Activated CD4-positive, alpha-beta T cell treated with anti-CD3 and anti-CD28 coated beads, Interleukin-2, Interleukin-4, amounts not matched to agents 100 ng/mL and 50 ng/mL, durations not matched to agents 16 hours and 8 hours (primary cell): ENCODE measurements around the gene ILRUN.
A peak's percentile ranks its signal among the peaks of the same experiment; 100 is the strongest.
"Not testable (repeated sequence)": the region's sequence is repeated elsewhere in the genome, so short reads cannot be mapped to it uniquely, and the experiment has no call there.

ENCODE experiments used
- DNase-seq: peaks from one replicate; pipeline ENCODE4 v3.0.0-alpha.2; 2020; ENCODE audit warnings: low spot score

The ILRUN gene

GRCh38 chr6:34697544-34697836 lies 923 bp upstream of the ILRUN start:
- DNase-seq: no peak

- DNase-seq: no peak
Observed at GRCh38 chr6:34696189-34696738, 303 bp downstream of the ILRUN start.

- no peak for DNase-seq
Observed at GRCh38 chr6:34695729-34696188, 808 bp downstream of the ILRUN start.

- DNase-seq: no peak
Observed at GRCh38 chr6:34692280-34692679, 4.3 kb downstream of the ILRUN start.

- DNase-seq: no peak
Observed at GRCh38 chr6:34689742-34690141, 6.8 kb downstream of the ILRUN start.

GRCh38 chr6:34688956-34689355 lies 7.6 kb downstream of the ILRUN start:
- DNase-seq: no peak

GRCh38 chr6:34684919-34685318 lies 11.6 kb downstream of the ILRUN start:
- DNase-seq: no peak

- no peak for DNase-seq
Observed at GRCh38 chr6:34684364-34684763, 12.2 kb downstream of the ILRUN start.

- no peak for DNase-seq
Observed at GRCh38 chr6:34680802-34681515, 15.6 kb downstream of the ILRUN start.

- DNase-seq: not testable (repeated sequence)
Observed at GRCh38 chr6:34680313-34680712, 16.3 kb downstream of the ILRUN start.

GRCh38 chr6:34679552-34680253 lies 16.9 kb downstream of the ILRUN start:
- DNase-seq: no peak

- DNase-seq: no peak
Observed at GRCh38 chr6:34676140-34676539, 20.4 kb downstream of the ILRUN start.

GRCh38 chr6:34674930-34675329 lies 21.6 kb downstream of the ILRUN start:
- DNase-seq: not testable (repeated sequence)

GRCh38 chr6:34674268-34674639 lies 22.3 kb downstream of the ILRUN start:
- no peak for DNase-seq

- no peak for DNase-seq
Observed at GRCh38 chr6:34673064-34673463, 23.5 kb downstream of the ILRUN start.

- DNase-seq: no peak
Observed at GRCh38 chr6:34672657-34673043, 23.9 kb downstream of the ILRUN start.

GRCh38 chr6:34671801-34672656 lies 24.5 kb downstream of the ILRUN start:
- DNase-seq: peak; percentile 88

GRCh38 chr6:34671367-34671766 lies 25.2 kb downstream of the ILRUN start:
- no peak for DNase-seq

GRCh38 chr6:34668799-34669198 lies 27.8 kb downstream of the ILRUN start:
- not testable (repeated sequence) for DNase-seq

- DNase-seq: no peak
Observed at GRCh38 chr6:34667481-34668238, 28.9 kb downstream of the ILRUN start.

- DNase-seq: no peak
Observed at GRCh38 chr6:34665019-34665418, 31.5 kb downstream of the ILRUN start.
